Osteoblast (primary cell): ENCODE results near the gene CDK17. TPM values are rescaled to one million over a fixed set of nuclear protein-coding genes. Genes with fewer than 3 reads are reported as not detected.

Source experiments
- DNase-seq: peaks from one replicate; pipeline ENCODE4 v3.0.0; 2011; ENCODE audit warnings: low spot score, mixed read lengths; ENCODE audit not compliant: insufficient read length; ENCODE audit errors: missing footprints
- H2AFZ ChIP-seq: 2 replicates; pipeline ENCODE4 v1.6.0; 2011; ENCODE audit warnings: mild to moderate bottlenecking, low read length
- H3K27ac ChIP-seq: 2 replicates; pipeline ENCODE4 v1.5.1; 2011; ENCODE audit warnings: mild to moderate bottlenecking, low read depth, low read length, moderate library complexity
- H3K27me3 ChIP-seq: 2 replicates; pipeline ENCODE4 v1.6.0; 2012; ENCODE audit warnings: mild to moderate bottlenecking, control low read depth, inconsistent platforms, low read length, moderate library complexity; ENCODE audit not compliant: insufficient read depth
- H3K36me3 ChIP-seq: 2 replicates; pipeline ENCODE4 v1.5.1; 2011; ENCODE audit warnings: mild to moderate bottlenecking, low read length, control low read depth, moderate library complexity; ENCODE audit not compliant: insufficient read depth
- H3K4me1 ChIP-seq: 2 replicates; pipeline ENCODE4 v1.5.1; 2011; ENCODE audit warnings: mild to moderate bottlenecking, low read length, control low read depth, moderate library complexity; ENCODE audit not compliant: insufficient read depth
- H3K4me2 ChIP-seq: 2 replicates; pipeline ENCODE4 v1.6.0; 2011; ENCODE audit warnings: mild to moderate bottlenecking, low read length; ENCODE audit not compliant: insufficient read depth
- H3K4me3 ChIP-seq: fragments of 200-600 bp; sonication (generic); 3 replicates; pipeline ENCODE4 v1.5.1; 2012; ENCODE audit warnings: mild to moderate bottlenecking, low read length, inconsistent platforms; ENCODE audit not compliant: insufficient read depth
- H3K79me2 ChIP-seq: 2 replicates; pipeline ENCODE4 v1.6.0; 2012; ENCODE audit warnings: mild to moderate bottlenecking, low read length, control low read depth, inconsistent platforms; ENCODE audit not compliant: insufficient read depth
- H3K9me3 ChIP-seq: 2 replicates; pipeline ENCODE4 v1.5.1; 2011; ENCODE audit warnings: low read depth, low read length, control low read depth
- H4K20me1 ChIP-seq: 2 replicates; pipeline ENCODE4 v1.6.0; 2012; ENCODE audit warnings: mild to moderate bottlenecking, low read length, control low read depth; ENCODE audit not compliant: insufficient read depth
- CTCF ChIP-seq: IDR thresholded peaks from 2 replicates; pipeline ENCODE4 v1.5.1; 2011; ENCODE audit warnings: mild to moderate bottlenecking, low read depth, low read length, moderate library complexity; ENCODE audit errors: extremely low read depth
- total RNA-seq: library from RNA; depleted of rRNA; stranded (reverse); fragments of >200 nt; gene quantifications from 2 replicates; pipeline ENCODE4 v1.2.3, GENCODE V29; 2012

CDK17 gene
- total RNA-seq, 1 donor: 68.0 TPM

DNA sequence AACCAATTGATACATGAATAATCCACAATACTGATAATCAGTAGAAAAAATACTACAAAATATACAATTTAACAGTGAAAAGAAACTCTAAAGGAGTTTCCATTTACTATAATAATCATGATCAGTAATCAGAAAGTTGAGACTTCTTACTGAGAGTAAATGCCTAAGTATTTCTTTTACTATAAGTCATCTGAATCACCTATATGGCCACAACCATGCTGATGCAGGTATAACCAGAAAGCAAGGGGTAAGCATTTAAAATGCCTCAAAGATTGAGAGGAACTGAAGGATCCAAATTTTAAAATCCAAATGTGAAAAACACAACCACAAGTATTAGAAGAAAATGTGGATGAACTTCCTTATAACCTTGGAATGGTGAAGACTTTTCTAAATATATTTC is 23.4 kb downstream of the CDK17 start:
- peaks cover 51% of the 10 kb centered on the region for H4K20me1 ChIP-seq
- H3K4me3 ChIP-seq: no peak overlapping the region
- no peaks in the 10 kb centered on the region for H3K27me3 ChIP-seq
- no peak overlapping the region for H3K27ac ChIP-seq
- H3K79me2 ChIP-seq: peaks cover 98% of the 10 kb centered on the region
- no peak for DNase-seq
- no peak overlapping the region for H2AFZ ChIP-seq
- no peak for TF ChIP-seq CTCF
- peaks cover 11% of the 10 kb centered on the region for H3K4me1 ChIP-seq
- H3K9me3 ChIP-seq: no peaks in the 10 kb centered on the region
- H3K4me2 ChIP-seq: no peak overlapping the region
- peaks cover 4% of the 10 kb centered on the region for H3K36me3 ChIP-seq

DNA sequence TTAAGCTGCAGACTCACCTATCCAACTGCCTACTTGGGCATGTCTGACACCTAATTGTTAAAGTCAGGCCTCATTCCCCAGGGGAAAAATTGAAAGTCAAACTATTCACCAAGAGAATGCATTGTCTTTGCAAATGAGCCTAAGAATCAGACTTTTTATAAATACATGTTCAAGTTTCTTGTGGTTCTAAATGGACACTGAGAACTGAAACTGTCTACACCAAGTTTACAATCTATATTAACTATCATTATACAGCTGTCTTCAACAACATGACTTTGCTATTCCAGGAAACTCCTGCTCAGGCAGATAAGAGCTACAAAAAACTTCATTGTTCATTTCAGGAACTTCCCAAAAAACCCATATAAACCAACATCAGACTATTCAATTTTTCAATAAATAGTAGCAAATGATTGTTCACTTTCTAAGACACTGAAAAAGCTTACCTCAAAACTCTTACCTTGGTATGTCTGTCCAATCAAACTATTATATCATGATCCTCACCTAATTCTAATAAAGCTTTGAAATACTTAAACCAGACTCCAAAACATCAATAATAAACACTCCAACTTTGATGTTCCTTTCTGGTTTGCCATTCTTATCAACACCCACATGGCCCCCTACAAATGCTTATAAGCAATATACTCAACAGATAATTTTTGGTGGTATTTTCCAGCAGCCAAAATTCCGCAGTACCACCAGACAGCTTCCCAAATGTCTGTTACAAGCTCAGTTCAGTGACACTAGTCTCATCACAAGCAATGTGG is 24.2 kb downstream of the CDK17 start:
- Histone ChIP-seq H3K4me2 (no peak overlapping the region), H3K9me3 (no peaks in the 10 kb centered on the region), H4K20me1 (peaks cover 53% of the 10 kb centered on the region), H2AFZ (no peak overlapping the region), H3K4me3 (no peak overlapping the region), H3K27me3 (no peaks in the 10 kb centered on the region), H3K79me2 (peaks cover 99% of the 10 kb centered on the region), H3K27ac (no peak overlapping the region), H3K4me1 (peaks cover 19% of the 10 kb centered on the region), H3K36me3 (peaks cover 4% of the 10 kb centered on the region)
- TF ChIP-seq CTCF: no peak
- no peak for DNase-seq

DNA sequence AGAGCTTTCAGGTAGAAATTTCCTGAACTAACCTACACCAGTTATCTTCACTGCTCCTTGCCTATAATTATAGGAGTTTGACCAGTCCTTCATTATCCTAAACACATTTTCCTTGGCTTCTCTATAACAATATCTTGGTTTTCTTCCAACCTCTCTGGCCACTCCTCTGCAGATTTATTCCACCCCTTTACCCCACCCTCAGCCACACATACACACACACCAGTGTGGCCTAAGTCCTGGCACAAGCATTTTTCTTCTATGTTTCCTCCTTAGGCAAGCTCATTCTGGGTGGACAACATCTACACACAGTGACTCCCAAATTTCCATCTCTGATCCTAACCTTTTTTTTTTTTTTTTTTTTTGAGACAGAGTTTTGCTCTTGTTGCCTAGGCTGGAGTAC is 25.1 kb downstream of the CDK17 start:
- Histone ChIP-seq H3K36me3 (peaks cover 4% of the 10 kb centered on the region), H4K20me1 (peaks cover 55% of the 10 kb centered on the region), H3K4me2 (no peak overlapping the region)

More for the DNA sequence above, 25.1 kb downstream of the CDK17 start:
- Histone ChIP-seq H3K4me3 (no peak overlapping the region), H2AFZ (no peak overlapping the region), H3K4me1 (peaks cover 22% of the 10 kb centered on the region), H3K27ac (peak overlapping the region; percentile 33), H3K79me2 (peaks cover 99% of the 10 kb centered on the region), H3K9me3 (no peaks in the 10 kb centered on the region), H3K27me3 (no peaks in the 10 kb centered on the region)
- TF ChIP-seq CTCF: no peak
- no peak for DNase-seq
